A549 (cell line): ENCODE data around the gene NCOA5. TPM values are rescaled to one million over a fixed set of nuclear protein-coding genes. Genes with fewer than 3 reads are reported as not detected.

Experiments
- ATAC-seq, 2 experiments: fragments of 200-7000 bp in 1 of 2; fragments of >200 bp in 1 of 2; cut with Nextera tagmentation in 1 of 2; cut with Tn5 transposase in 1 of 2; 3 replicates each; pipeline versions ENCODE4 v1.8.0 to v1.9.1; 2018 to 2020; ENCODE audit warnings: mild to moderate bottlenecking in 1 of 2, moderate library complexity in 1 of 2
- CTCF ChIA-PET: fragments of 300-600 bp; sonication (Branson Sonifier 250); formaldehyde crosslinking; extraction: SDS; loops from one replicate; lab custom pipeline; 2021; ENCODE audit warnings: antibody characterized with exemption, inconsistent platforms; lab: Yijun Ruan, JAX
- POLR2A ChIA-PET: fragments of 350-600 bp; formaldehyde crosslinking; extraction: SDS; loops from one replicate; lab custom pipeline; 2021; ENCODE audit warnings: antibody characterized with exemption, inconsistent platforms; lab: Yijun Ruan, JAX
- DNase-seq, 2 experiments: peaks; one replicate each; pipeline versions ENCODE4 v3.0.0 to v3.0.0-alpha.2; 2011 to 2016; ENCODE audit warnings: low read depth in 1 of 2, low spot score in 1 of 2
- FAIRE-seq: peaks from 2 replicates; lab custom pipeline; 2011; peaks lifted over from hg19 to GRCh38; lab: Jason Lieb, UNC
- H3K27ac ChIP-seq, 2 experiments: fragments of >200 bp; sonication (Bioruptor Twin); formaldehyde crosslinking; 3 replicates each; pipeline ENCODE4 v1.5.1; 2016 to 2017
- H3K4me1 ChIP-seq: fragments of >200 bp; sonication (Bioruptor Twin); formaldehyde crosslinking; 3 replicates; pipeline ENCODE4 v1.6.1; 2016
- H3K4me2 ChIP-seq: fragments of >200 bp; sonication (Bioruptor Twin); formaldehyde crosslinking; 3 replicates; pipeline ENCODE4 v1.6.1; 2016
- H3K4me3 ChIP-seq: fragments of >200 bp; sonication (Bioruptor Twin); formaldehyde crosslinking; 3 replicates; pipeline ENCODE4 v1.5.1; 2016
- H3K9me3 ChIP-seq: fragments of >200 bp; sonication (Bioruptor Twin); formaldehyde crosslinking; 3 replicates; pipeline ENCODE4 v1.6.1; 2016
- BHLHE40 ChIP-seq: IDR thresholded peaks from 2 replicates; pipeline ENCODE4 v1.6.1; 2012; ENCODE audit warnings: low read depth, low read length, inconsistent platforms
- CBX2 ChIP-seq: fragments of 200-600 bp; sonication (generic); IDR thresholded peaks from 2 replicates; pipeline ENCODE4 v1.6.1; 2016; ENCODE audit warnings: low read depth, mild to moderate bottlenecking, borderline replicate concordance
- CEBPB ChIP-seq, 2 experiments: fragments of >200 bp in 1 of 2; sonication (Bioruptor Twin) in 1 of 2; formaldehyde crosslinking in 1 of 2; IDR thresholded peaks; 2 replicates each; pipeline ENCODE4 v1.6.1; 2012 to 2016
- EHF ChIP-seq: fragments of 250-450 bp; sonication (Bioruptor Pico); IDR thresholded peaks from 2 replicates; pipeline ENCODE4 v1.5.0; 2020; ENCODE audit warnings: mild to moderate bottlenecking
- ESRRA ChIP-seq: fragments of 150-350 bp; IDR thresholded peaks from 2 replicates; pipeline ENCODE4 v1.6.1; 2014; ENCODE audit warnings: mild to moderate bottlenecking, low read length, borderline replicate concordance
- FOSL2 ChIP-seq, 2 experiments: fragments of 450-650 bp in 1 of 2; fragments of >200 bp in 1 of 2; sonication (Bioruptor Twin) in 1 of 2; formaldehyde crosslinking; IDR thresholded peaks; 2 replicates each; pipeline versions ENCODE4 v1.5.0 to v1.6.1; 2016 to 2020; ENCODE audit warnings: mild to moderate bottlenecking in 1 of 2, moderate library complexity in 1 of 2
- GATA3 ChIP-seq: IDR thresholded peaks from 2 replicates; pipeline ENCODE4 v1.6.1; 2012; ENCODE audit warnings: borderline replicate concordance
- HDAC2 ChIP-seq: fragments of 200-600 bp; sonication (generic); IDR thresholded peaks from 2 replicates; pipeline ENCODE4 v1.6.1; 2016
- HEYL ChIP-seq: fragments of 250-450 bp; sonication (Bioruptor Pico); IDR thresholded peaks from 2 replicates; pipeline ENCODE4 v1.8.0; 2021; ENCODE audit warnings: mild to moderate bottlenecking, moderate library complexity
- HOXA7 ChIP-seq: fragments of 250-450 bp; sonication (Bioruptor Pico); IDR thresholded peaks from 2 replicates; pipeline ENCODE4 v1.5.0; 2020; ENCODE audit warnings: mild to moderate bottlenecking, moderate library complexity
- HOXB5 ChIP-seq: fragments of 250-450 bp; sonication (Bioruptor Pico); IDR thresholded peaks from 2 replicates; pipeline ENCODE4 v1.5.0; 2020; ENCODE audit warnings: mild to moderate bottlenecking, moderate library complexity
- MAZ ChIP-seq: fragments of 150-350 bp; IDR thresholded peaks from 2 replicates; pipeline ENCODE4 v1.6.1; 2014; ENCODE audit warnings: antibody characterized with exemption, low read depth, low read length, borderline replicate concordance
- MYC ChIP-seq: IDR thresholded peaks from 2 replicates; pipeline ENCODE4 v1.6.1; 2012; ENCODE audit warnings: mild to moderate bottlenecking, inconsistent platforms, low read length, improper control_type of control experiment, borderline replicate concordance
- NFE2L2 ChIP-seq: fragments of 150-350 bp; conservative IDR thresholded peaks from 2 replicates; pipeline ENCODE4 v1.6.1; 2014; ENCODE audit warnings: low read length
- NR3C1 ChIP-seq: fragments of >200 bp; sonication (Bioruptor Twin); formaldehyde crosslinking; IDR thresholded peaks from 3 replicates; pipeline ENCODE4 v1.6.1; 2017
- POLR2AphosphoS2 ChIP-seq: conservative IDR thresholded peaks from 2 replicates; pipeline ENCODE4 v1.6.1; 2012; ENCODE audit warnings: low read length, improper control_type of control experiment, inconsistent platforms
- RFX5 ChIP-seq: fragments of 450-650 bp; IDR thresholded peaks from 2 replicates; pipeline ENCODE4 v1.7.1; 2014; ENCODE audit warnings: antibody characterized with exemption, mild to moderate bottlenecking, moderate library complexity
- RNF2 ChIP-seq: fragments of 200-600 bp; sonication (generic); IDR thresholded peaks from 2 replicates; pipeline ENCODE4 v1.6.1; 2016; ENCODE audit warnings: low read depth, mild to moderate bottlenecking, antibody characterized with exemption, moderate library complexity, borderline replicate concordance
- SREBF2 ChIP-seq: fragments of 450-650 bp; IDR thresholded peaks from 2 replicates; pipeline ENCODE4 v1.6.1; 2014; ENCODE audit warnings: mild to moderate bottlenecking, moderate library complexity
- TP53 ChIP-seq: fragments of 250-450 bp; sonication (Bioruptor Pico); IDR thresholded peaks from 2 replicates; pipeline ENCODE4 v1.5.0; 2021; ENCODE audit warnings: mild to moderate bottlenecking, moderate library complexity
- ZC3H11A ChIP-seq: fragments of 450-650 bp; IDR thresholded peaks from 2 replicates; pipeline ENCODE4 v1.6.1; 2014; ENCODE audit warnings: antibody characterized with exemption, mild to moderate bottlenecking
- ZFP36 ChIP-seq: fragments of 450-650 bp; IDR thresholded peaks from 2 replicates; pipeline ENCODE4 v1.6.1; 2014; ENCODE audit warnings: borderline replicate concordance; ENCODE audit not compliant: partially characterized antibody
- WGBS: methylation state at CpG from one replicate; pipeline ENCODE4 v1.1.6; 2017; ENCODE audit errors: missing lambda C conversion rate; 5-methylcytosine and 5-hydroxymethylcytosine counted together
- polyA plus RNA-seq, 4 experiments: library from polyadenylated mRNA; depleted of rRNA in 3 of 4; stranded (reverse); fragments of >200 nt; fragmentation: RNase III in 1 of 4; extraction: RNeasy Plus Mini Kit Qiagen cat#74134 plus additional on column Dnase treatment in 1 of 4; gene quantifications; 2 replicates in 3 of 4; 3 replicates in 1 of 4; pipeline ENCODE4 v1.2.3, GENCODE V29; 2011 to 2017
- TF ChIP-seq, protein P1 (sequence below): IDR thresholded peaks from 2 replicates; pipeline ENCODE4 v1.6.1; 2012
- TF ChIP-seq, protein P2 (sequence below): fragments of >200 bp; sonication (Bioruptor Twin); formaldehyde crosslinking; IDR thresholded peaks from 2 replicates; pipeline ENCODE4 v1.6.1; 2016
- TF ChIP-seq, protein P3 (sequence below): fragments of 150-350 bp; IDR thresholded peaks from 2 replicates; pipeline ENCODE4 v1.6.1; 2014; ENCODE audit warnings: low read depth, mild to moderate bottlenecking, low read length
- TF ChIP-seq, protein P4 (sequence below): fragments of 450-650 bp; IDR thresholded peaks from 2 replicates; pipeline ENCODE4 v1.6.1; 2014; ENCODE audit warnings: antibody characterized with exemption
- TF ChIP-seq, protein P5 (sequence below): fragments of 250-450 bp; sonication (Bioruptor Pico); IDR thresholded peaks from 2 replicates; pipeline ENCODE4 v1.5.0; 2020; ENCODE audit warnings: low read depth, mild to moderate bottlenecking, moderate library complexity
- TF ChIP-seq, protein P6 (sequence below): IDR thresholded peaks from 2 replicates; pipeline ENCODE4 v1.6.1; 2012; ENCODE audit warnings: low read depth, borderline replicate concordance
- TF ChIP-seq, protein P7 (sequence below): fragments of >200 bp; sonication (Bioruptor Twin); formaldehyde crosslinking; IDR thresholded peaks from 3 replicates; pipeline ENCODE4 v1.6.1; 2016

NCOA5 gene
- polyA plus RNA-seq, 2 of the 4 experiments (the other 2 are of a cell fraction) = 27.2 to 28.0 TPM

DNA sequence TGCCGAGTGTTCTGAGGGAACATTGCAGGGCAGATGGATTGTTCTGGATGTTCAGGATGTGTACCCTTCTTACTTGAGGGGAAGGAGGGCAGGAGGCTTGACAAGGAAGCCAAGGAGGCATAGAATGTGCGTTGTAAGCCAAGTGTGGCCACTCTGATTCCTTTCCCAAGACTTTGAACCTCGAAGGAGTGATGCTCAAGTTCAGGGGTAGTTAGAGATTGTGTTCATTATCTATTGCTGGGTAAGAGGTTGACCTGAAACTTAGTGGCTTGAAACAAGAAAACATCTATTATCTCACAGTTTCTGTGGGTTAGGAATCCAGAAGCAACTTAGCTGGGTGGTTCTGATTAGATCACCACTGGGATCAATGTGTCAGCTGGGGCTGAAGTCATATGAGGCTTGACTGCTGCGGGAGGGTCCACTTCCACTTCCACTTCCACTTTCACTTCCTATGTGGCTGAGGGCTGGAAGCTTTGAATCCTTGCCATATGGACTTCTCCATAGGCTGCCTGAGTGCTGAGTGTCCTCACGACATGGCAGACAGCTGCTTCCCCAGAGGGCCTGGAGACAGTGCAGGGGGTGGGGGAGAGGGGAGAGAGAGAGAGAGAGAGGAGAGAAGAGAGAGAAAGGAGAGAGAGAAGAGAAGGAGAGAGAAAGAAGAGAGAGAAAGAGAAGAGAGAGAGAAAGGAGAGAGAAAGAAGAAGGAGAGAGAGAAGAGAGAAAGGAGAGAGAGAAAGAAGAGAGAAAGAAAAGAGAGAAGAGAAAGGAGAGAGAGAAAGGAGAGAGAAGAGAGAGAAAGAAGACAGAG, 21.5 kb upstream of the NCOA5 start:
- no peak overlapping the region for H3K4me3 ChIP-seq
- ChIA-PET POLR2A (no interaction called here), CTCF (no interaction called here)
- no peak for FAIRE-seq
- TF ChIP-seq EHF (CRISPR knock-in tag) = no peak
- TF ChIP-seq, protein P1, sequence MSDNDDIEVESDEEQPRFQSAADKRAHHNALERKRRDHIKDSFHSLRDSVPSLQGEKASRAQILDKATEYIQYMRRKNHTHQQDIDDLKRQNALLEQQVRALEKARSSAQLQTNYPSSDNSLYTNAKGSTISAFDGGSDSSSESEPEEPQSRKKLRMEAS = no peak
- no peak for TF ChIP-seq POLR2AphosphoS2
- TF ChIP-seq RNF2 = no peak
- no peak for TF ChIP-seq HDAC2
- no peak for TF ChIP-seq NFE2L2
- TF ChIP-seq, protein P2, sequence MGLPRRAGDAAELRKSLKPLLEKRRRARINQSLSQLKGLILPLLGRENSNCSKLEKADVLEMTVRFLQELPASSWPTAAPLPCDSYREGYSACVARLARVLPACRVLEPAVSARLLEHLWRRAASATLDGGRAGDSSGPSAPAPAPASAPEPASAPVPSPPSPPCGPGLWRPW = no peak
- no peak for TF ChIP-seq CEBPB (IDR thresholded peaks at IDR 0.05)
- no peak for TF ChIP-seq HOXB5 (CRISPR knock-in tag)
- TF ChIP-seq, protein P3, sequence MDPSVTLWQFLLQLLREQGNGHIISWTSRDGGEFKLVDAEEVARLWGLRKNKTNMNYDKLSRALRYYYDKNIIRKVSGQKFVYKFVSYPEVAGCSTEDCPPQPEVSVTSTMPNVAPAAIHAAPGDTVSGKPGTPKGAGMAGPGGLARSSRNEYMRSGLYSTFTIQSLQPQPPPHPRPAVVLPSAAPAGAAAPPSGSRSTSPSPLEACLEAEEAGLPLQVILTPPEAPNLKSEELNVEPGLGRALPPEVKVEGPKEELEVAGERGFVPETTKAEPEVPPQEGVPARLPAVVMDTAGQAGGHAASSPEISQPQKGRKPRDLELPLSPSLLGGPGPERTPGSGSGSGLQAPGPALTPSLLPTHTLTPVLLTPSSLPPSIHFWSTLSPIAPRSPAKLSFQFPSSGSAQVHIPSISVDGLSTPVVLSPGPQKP = no peak
- no peak for TF ChIP-seq RFX5
- TF ChIP-seq ZFP36 = no peak
- no peak for TF ChIP-seq MYC
- TF ChIP-seq HOXA7 (CRISPR knock-in tag) = no peak
- no peak for TF ChIP-seq CBX2
- no peak for TF ChIP-seq GATA3
- no peak for TF ChIP-seq SREBF2
- no peak for TF ChIP-seq ESRRA
- TF ChIP-seq HEYL (CRISPR knock-in tag) = no peak
- no peak overlapping the region for H3K4me2 ChIP-seq
- no peak overlapping the region for H3K27ac ChIP-seq
- 4% methylated on average over 5 of the region's 5 CpGs for WGBS
- H3K4me1 ChIP-seq = no peaks in the 10 kb centered on the region
- DNase-seq = no peak
- no peaks in the 10 kb centered on the region for H3K9me3 ChIP-seq
- ATAC-seq = no peak

DNA sequence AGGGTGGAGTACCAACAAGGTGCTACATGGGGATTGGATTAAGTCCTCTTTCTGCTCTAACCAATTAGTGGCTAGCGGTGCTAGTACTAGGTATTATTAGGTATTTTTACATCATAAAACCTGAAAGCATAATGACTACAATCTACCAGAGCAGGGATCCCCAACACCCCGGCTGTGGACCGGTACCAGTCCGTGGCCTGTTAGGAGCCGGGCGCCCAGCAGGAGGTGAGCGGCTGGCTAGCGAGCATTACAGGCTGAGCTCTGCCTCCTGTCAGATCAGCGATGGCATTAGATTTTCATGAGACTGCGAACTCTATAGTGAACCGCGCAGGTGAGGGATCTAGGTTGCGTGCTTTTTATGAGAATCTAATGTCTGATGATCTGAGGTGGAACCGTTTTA, 19.2 kb upstream of the NCOA5 start:
- DNase-seq = no peak
- H3K4me1 ChIP-seq = no peaks in the 10 kb centered on the region
- WGBS = 73% methylated on average over 14 of the region's 14 CpGs
- ChIA-PET CTCF (no interaction called here), POLR2A (no interaction called here)
- H3K9me3 ChIP-seq = peaks cover 9% of the 10 kb centered on the region; the same call in 1 of the 3 replicates
- no peak for FAIRE-seq
- H3K4me2 ChIP-seq = no peak overlapping the region
- H3K27ac ChIP-seq = no peak overlapping the region
- TF ChIP-seq MAZ (no peak), BHLHE40 (no peak), TP53 (CRISPR knock-in tag) (no peak), NR3C1 (no peak), ZC3H11A (no peak), FOSL2 (IDR thresholded peaks at IDR 0.05) (no peak), FOSL2 (CRISPR knock-in tag; IDR thresholded peaks at IDR 0.05) (no peak), HOXA7 (CRISPR knock-in tag) (no peak), SREBF2 (no peak), HOXB5 (CRISPR knock-in tag) (no peak), EHF (CRISPR knock-in tag) (no peak), HDAC2 (no peak)
- TF ChIP-seq, protein P4, sequence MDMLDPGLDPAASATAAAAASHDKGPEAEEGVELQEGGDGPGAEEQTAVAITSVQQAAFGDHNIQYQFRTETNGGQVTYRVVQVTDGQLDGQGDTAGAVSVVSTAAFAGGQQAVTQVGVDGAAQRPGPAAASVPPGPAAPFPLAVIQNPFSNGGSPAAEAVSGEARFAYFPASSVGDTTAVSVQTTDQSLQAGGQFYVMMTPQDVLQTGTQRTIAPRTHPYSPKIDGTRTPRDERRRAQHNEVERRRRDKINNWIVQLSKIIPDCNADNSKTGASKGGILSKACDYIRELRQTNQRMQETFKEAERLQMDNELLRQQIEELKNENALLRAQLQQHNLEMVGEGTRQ = no peak
- TF ChIP-seq, protein P5, sequence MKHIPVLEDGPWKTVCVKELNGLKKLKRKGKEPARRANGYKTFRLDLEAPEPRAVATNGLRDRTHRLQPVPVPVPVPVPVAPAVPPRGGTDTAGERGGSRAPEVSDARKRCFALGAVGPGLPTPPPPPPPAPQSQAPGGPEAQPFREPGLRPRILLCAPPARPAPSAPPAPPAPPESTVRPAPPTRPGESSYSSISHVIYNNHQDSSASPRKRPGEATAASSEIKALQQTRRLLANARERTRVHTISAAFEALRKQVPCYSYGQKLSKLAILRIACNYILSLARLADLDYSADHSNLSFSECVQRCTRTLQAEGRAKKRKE (CRISPR knock-in tag) = no peak
- TF ChIP-seq, protein P6, sequence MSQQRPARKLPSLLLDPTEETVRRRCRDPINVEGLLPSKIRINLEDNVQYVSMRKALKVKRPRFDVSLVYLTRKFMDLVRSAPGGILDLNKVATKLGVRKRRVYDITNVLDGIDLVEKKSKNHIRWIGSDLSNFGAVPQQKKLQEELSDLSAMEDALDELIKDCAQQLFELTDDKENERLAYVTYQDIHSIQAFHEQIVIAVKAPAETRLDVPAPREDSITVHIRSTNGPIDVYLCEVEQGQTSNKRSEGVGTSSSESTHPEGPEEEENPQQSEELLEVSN = no peak
- TF ChIP-seq, protein P2 = no peak
- TF ChIP-seq, protein P7, sequence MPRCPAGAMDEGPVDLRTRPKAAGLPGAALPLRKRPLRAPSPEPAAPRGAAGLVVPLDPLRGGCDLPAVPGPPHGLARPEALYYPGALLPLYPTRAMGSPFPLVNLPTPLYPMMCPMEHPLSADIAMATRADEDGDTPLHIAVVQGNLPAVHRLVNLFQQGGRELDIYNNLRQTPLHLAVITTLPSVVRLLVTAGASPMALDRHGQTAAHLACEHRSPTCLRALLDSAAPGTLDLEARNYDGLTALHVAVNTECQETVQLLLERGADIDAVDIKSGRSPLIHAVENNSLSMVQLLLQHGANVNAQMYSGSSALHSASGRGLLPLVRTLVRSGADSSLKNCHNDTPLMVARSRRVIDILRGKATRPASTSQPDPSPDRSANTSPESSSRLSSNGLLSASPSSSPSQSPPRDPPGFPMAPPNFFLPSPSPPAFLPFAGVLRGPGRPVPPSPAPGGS = no peak
- ATAC-seq = no peak
- no peak overlapping the region for H3K4me3 ChIP-seq
